Esophagus muscularis mucosa (tissue), 4 donors: Measurements from ENCODE around the gene RGS4.

Source experiments
- EP300 ChIP-seq: sonication (generic); formaldehyde crosslinking; IDR thresholded peaks from one replicate; pipeline ENCODE4 v1.6.1; 2017; ENCODE audit warnings: antibody characterized with exemption
- POLR2A ChIP-seq: fragments of 450-650 bp; IDR thresholded peaks from one replicate; pipeline ENCODE4 v1.6.1; 2017; ENCODE audit warnings: antibody characterized with exemption, moderate library complexity, mild to moderate bottlenecking, low read depth
- TF ChIP-seq, protein P1 (sequence below), 3 experiments: fragments of 200-600 bp in 2 of 3; fragments of 450-650 bp in 1 of 3; sonication (generic) in 2 of 3; IDR thresholded peaks; one replicate each; pipeline ENCODE4 v1.5.1; 2017 to 2019; ENCODE audit warnings: antibody characterized with exemption in 3 of 3, mild to moderate bottlenecking in 2 of 3, moderate library complexity in 1 of 3

DNA sequence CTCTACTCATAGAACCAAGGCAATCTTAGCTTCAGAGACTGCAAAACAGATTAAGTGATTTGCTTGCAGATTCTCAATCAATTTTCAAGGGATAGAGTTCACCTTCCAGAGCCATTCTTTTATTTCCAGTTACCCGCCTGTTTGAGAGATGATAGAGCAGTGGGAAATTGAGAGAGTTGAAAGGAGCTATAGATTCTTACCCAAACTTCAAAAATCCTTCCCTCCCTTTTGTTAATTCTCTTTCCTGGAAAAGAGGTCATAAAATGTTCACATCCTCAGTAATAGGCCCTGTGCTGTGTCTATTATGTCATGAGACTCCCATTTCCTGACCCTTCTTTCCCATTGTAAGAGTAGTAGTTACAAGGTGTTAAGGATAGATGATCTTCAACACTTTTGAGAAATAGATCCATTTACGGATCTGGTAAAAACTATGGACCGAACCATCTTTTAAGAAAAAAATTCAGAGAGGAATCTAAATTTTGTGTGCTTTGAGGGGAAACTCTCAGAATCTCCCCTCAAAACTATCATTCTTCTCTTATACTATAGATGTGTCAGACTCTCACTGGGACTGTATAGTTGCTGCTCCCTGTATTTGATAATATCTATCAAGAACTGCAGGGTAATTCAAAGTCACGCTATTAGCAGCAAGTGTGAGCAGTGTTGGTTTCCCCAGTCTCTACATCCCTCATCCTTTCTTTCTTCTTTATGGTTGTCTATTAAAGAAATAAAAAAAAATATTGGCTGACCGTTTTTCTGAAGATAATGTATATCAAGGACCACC, 8.0 kb downstream of the RGS4 start:
- TF ChIP-seq POLR2A, result no peak
- TF ChIP-seq EP300, result no peak
- TF ChIP-seq, protein P1, sequence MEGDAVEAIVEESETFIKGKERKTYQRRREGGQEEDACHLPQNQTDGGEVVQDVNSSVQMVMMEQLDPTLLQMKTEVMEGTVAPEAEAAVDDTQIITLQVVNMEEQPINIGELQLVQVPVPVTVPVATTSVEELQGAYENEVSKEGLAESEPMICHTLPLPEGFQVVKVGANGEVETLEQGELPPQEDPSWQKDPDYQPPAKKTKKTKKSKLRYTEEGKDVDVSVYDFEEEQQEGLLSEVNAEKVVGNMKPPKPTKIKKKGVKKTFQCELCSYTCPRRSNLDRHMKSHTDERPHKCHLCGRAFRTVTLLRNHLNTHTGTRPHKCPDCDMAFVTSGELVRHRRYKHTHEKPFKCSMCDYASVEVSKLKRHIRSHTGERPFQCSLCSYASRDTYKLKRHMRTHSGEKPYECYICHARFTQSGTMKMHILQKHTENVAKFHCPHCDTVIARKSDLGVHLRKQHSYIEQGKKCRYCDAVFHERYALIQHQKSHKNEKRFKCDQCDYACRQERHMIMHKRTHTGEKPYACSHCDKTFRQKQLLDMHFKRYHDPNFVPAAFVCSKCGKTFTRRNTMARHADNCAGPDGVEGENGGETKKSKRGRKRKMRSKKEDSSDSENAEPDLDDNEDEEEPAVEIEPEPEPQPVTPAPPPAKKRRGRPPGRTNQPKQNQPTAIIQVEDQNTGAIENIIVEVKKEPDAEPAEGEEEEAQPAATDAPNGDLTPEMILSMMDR (IDR thresholded peaks at IDR 0.05), result no peak
